ENCODE data around the gene PRPF6.

GRCh38 chr20:63931735-63932134 is 49.2 kb upstream of the PRPF6 start:
- TF ChIP-seq EZH2phosphoT487 (IDR thresholded peaks at IDR 0.05; ENCODE audit: insufficient read depth, low read depth) (no peak), EZH2 (IDR thresholded peaks at IDR 0.05; ENCODE audit: insufficient read depth, poor library complexity, severe bottlenecking) (no peak)
